Colonic mucosa (tissue), 4 donors: Measurements from ENCODE around the gene GRIN2A. TPM values are rescaled to one million over a fixed set of nuclear protein-coding genes. Genes with fewer than 3 reads are reported as not detected.

Experiments
- DNase-seq: peaks from one replicate; pipeline ENCODE4 v3.0.0-alpha.2; 2020
- H3K27ac ChIP-seq: fragments of 200-600 bp; one replicate; pipeline ENCODE4 v1.8.0; 2021
- H3K27me3 ChIP-seq: fragments of 200-600 bp; one replicate; pipeline ENCODE4 v1.8.0; 2021
- H3K36me3 ChIP-seq: fragments of 200-600 bp; one replicate; pipeline ENCODE4 v1.8.0; 2021
- H3K4me1 ChIP-seq: fragments of 200-600 bp; one replicate; pipeline ENCODE4 v1.8.0; 2021; ENCODE audit warnings: mild to moderate bottlenecking
- H3K4me3 ChIP-seq: fragments of 200-600 bp; one replicate; pipeline ENCODE4 v1.8.0; 2021
- H3K9ac ChIP-seq, 2 donors: one replicate each; pipeline ENCODE4 v1.7.0; 2013; ENCODE audit warnings: control low read depth in 2 of 2, low read depth in 2 of 2, low read length in 2 of 2
- H3K9me3 ChIP-seq: fragments of 200-600 bp; one replicate; pipeline ENCODE4 v1.8.0; 2021
- intact Hi-C: fragments of 100-400 bp; cut with DNase I; formaldehyde crosslinking; loops from one replicate; pipeline ENCODE4 v1.14.1; 2022
- total RNA-seq, 2 donors: library from RNA; stranded (reverse); fragmentation: NEBNext Ultra II Directional in 1 of 2; extraction: Animal tissue kit (Norgen Biotek cat#: 25700) in 1 of 2; gene quantifications; one replicate each; pipeline ENCODE4 v1.2.1, GENCODE V29; 2021
- TF ChIP-seq, protein P1 (sequence below): fragments of 200-600 bp; IDR thresholded peaks from one replicate; pipeline ENCODE4 v1.8.0; 2022; ENCODE audit warnings: antibody characterized with exemption, mild to moderate bottlenecking
- donor health status: healthy.
- donor health status: DM: no; HTN: no; CAD: no.
- donor health status: DM: no; HTN: no; CAD: no.

GRIN2A gene
- total RNA-seq, 2 donors from 2014 or later, result 0.15 to 0.40 TPM

DNA sequence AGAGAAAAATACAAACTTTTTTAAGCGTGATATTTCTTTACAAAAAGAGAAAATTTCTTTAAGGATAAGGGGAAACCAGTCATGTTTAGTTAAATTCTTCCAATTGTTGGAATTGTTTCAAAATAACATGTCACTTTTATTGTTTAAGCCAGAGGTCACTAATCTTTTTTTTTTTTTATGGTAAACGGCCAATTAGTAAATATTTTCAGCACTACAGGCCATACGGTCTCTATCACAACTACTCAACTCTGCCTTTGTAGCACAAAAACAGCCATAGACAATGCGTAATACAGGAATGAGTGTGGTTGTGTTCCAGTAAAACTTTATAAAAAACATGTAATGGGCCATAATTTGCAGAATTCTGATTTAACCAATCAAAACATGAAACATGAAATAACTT is 401.4 kb downstream of the GRIN2A start:
- Histone ChIP-seq H3K9me3 (no peaks in the 10 kb centered on the region), H3K9ac (no peak overlapping the region), H3K36me3 (no peaks in the 10 kb centered on the region), H3K4me3 (no peak overlapping the region), H3K27me3 (no peaks in the 10 kb centered on the region), H3K4me1 (no peaks in the 10 kb centered on the region), H3K27ac (no peak overlapping the region)
- no peak for DNase-seq
- intact Hi-C loops, result no loop called here
- TF ChIP-seq, protein P1, sequence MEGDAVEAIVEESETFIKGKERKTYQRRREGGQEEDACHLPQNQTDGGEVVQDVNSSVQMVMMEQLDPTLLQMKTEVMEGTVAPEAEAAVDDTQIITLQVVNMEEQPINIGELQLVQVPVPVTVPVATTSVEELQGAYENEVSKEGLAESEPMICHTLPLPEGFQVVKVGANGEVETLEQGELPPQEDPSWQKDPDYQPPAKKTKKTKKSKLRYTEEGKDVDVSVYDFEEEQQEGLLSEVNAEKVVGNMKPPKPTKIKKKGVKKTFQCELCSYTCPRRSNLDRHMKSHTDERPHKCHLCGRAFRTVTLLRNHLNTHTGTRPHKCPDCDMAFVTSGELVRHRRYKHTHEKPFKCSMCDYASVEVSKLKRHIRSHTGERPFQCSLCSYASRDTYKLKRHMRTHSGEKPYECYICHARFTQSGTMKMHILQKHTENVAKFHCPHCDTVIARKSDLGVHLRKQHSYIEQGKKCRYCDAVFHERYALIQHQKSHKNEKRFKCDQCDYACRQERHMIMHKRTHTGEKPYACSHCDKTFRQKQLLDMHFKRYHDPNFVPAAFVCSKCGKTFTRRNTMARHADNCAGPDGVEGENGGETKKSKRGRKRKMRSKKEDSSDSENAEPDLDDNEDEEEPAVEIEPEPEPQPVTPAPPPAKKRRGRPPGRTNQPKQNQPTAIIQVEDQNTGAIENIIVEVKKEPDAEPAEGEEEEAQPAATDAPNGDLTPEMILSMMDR, result no peak

DNA sequence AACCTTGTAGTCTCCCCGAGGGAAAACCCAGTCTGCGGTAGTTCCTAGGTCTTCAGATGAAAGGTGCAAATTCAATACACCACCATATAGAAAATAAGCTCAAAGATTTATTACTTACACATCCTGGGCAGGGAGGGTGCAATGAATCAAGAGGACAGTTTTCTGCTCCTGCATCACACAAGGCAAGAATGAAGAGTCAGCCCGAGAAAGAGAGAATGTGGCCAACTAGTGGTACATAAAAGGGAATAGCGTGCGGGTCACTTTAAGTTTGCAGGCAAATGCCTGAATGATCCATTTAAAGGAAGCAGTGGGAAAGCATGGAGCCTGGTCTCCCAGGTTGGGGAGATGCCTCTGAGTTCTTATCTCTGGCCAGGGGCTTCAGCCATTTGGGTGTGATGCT is 403.4 kb downstream of the GRIN2A start:
- DNase-seq, result no peak
- H3K4me3 ChIP-seq, result no peak overlapping the region
- H3K27me3 ChIP-seq, result no peaks in the 10 kb centered on the region
- no peaks in the 10 kb centered on the region for H3K9me3 ChIP-seq
- H3K4me1 ChIP-seq, result no peaks in the 10 kb centered on the region
- no peak overlapping the region for H3K27ac ChIP-seq
- TF ChIP-seq, protein P1, result no peak
- no peaks in the 10 kb centered on the region for H3K36me3 ChIP-seq
- intact Hi-C loops, result no loop called here
- H3K9ac ChIP-seq, result no peak overlapping the region

DNA sequence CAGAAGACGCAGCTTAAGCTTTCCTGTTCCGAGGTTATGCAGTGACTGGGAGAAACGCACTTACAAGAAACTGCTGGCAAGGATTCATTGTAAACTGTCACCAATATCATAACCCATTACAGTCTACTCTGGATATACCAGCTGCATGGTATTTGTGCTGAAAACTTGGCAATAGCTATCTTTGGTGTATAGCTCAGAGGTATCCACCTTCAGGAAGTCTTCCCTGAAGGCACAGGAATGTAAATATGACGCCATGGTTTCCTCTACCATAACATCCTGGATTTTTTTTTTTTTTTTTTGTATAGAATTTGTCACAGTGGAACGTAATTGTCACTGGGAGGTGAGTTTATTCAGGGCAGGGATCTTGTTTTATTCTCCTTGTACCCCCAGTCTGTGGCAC is 406.2 kb downstream of the GRIN2A start:
- Histone ChIP-seq H3K9ac (no peak overlapping the region), H3K4me1 (no peaks in the 10 kb centered on the region), H3K27me3 (no peaks in the 10 kb centered on the region), H3K4me3 (no peak overlapping the region), H3K36me3 (no peaks in the 10 kb centered on the region), H3K9me3 (no peaks in the 10 kb centered on the region), H3K27ac (no peak overlapping the region)
- intact Hi-C loops, result no loop called here
- TF ChIP-seq, protein P1, result no peak
- no peak for DNase-seq

DNA sequence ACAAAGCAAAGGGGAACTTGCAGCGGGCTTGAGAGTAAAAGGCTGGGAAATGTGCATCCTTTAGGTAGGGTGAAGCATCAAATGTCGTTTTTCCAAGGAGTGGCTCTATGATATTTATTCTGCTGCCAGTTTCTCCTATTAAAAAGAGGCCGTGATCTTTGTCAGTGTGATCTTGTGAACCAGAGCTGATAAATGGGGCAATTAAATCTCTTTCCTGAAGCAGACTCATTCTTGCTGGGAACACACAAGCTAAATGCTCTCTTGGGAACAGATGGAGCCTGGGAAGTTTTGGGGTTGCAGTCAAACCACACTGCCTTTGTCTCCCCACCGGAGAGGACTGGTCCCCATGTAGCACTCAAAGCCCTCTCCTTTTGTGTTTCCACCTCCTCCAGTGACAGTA is 408.9 kb downstream of the GRIN2A start:
- no peak overlapping the region for H3K4me3 ChIP-seq
- no peak for DNase-seq

DNA sequence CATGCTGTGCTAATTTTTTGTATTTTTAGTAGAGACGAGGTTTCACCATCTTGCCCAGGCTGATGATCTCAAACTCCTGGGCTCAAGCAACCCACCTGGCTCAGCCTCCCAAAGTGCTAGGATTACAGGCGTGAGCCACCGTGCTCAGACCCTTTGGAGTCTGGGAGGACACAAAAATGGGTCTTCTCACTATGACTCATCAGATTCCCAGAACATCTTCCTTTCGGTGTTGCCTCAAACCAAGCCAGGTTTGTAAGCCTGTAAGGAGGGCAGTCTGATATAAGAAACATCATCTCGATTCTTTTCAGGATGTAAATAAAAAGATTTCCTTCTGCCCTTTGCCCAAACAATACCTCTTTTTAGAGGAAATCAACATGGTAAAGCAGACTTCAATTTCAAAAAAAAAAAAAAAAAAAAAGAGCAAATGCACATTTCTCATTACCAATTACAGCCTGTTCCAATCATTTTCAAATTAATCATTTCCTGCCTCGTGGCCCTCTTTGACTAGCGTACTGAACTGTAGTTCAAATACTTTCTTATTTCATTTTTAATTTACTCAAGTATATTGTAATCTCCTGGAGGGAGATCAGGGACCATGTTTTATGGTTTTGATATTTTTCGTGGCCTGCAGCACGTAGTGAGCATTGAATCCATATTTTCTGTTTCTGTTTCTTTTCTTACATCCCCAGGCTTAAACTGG is 409.6 kb downstream of the GRIN2A start:
- TF ChIP-seq, protein P1, result no peak
- no peak overlapping the region for H3K4me3 ChIP-seq
- H3K9me3 ChIP-seq, result no peaks in the 10 kb centered on the region
- H3K36me3 ChIP-seq, result no peaks in the 10 kb centered on the region
- no peak overlapping the region for H3K9ac ChIP-seq
- DNase-seq, result no peak
- H3K4me1 ChIP-seq, result no peaks in the 10 kb centered on the region
- H3K27me3 ChIP-seq, result no peaks in the 10 kb centered on the region
- H3K27ac ChIP-seq, result no peak overlapping the region
- intact Hi-C loops, result no loop called here

More for the DNA sequence above, 408.9 kb downstream of the GRIN2A start:
- Histone ChIP-seq H3K36me3 (no peaks in the 10 kb centered on the region), H3K9me3 (no peaks in the 10 kb centered on the region), H3K9ac (no peak overlapping the region), H3K27ac (no peak overlapping the region), H3K27me3 (no peaks in the 10 kb centered on the region), H3K4me1 (no peaks in the 10 kb centered on the region)
- intact Hi-C loops, result no loop called here
- TF ChIP-seq, protein P1, result no peak
